Measurements from ENCODE around the gene XRCC4. TPM values are rescaled to one million over a fixed set of nuclear protein-coding genes. Genes with fewer than 3 reads are reported as not detected.

The XRCC4 gene
- total and polyA plus RNA-seq, 9 donors: 1.5 to 4.7 (median 3.2) TPM

DNA sequence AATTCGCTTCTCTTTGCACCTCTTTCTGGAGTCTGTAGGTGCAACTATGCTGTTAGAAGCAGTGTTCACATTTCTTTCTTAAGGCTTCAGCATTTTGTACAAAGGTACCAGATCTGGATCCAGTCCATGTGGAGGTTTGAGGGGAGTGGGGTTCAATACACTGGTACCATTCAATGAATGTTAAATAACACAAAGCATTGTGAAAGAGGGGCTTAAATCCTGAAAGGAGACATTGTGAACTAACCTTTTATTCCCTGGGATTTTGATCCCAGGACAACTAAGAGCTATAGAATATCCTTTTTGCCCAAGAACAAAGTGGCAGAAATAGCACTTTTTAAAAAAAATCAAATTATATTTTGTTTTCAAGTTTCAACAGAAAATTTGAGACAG, 286.5 kb downstream of the XRCC4 start:
- no peak for DNase-seq
- TF ChIP-seq, protein P1, sequence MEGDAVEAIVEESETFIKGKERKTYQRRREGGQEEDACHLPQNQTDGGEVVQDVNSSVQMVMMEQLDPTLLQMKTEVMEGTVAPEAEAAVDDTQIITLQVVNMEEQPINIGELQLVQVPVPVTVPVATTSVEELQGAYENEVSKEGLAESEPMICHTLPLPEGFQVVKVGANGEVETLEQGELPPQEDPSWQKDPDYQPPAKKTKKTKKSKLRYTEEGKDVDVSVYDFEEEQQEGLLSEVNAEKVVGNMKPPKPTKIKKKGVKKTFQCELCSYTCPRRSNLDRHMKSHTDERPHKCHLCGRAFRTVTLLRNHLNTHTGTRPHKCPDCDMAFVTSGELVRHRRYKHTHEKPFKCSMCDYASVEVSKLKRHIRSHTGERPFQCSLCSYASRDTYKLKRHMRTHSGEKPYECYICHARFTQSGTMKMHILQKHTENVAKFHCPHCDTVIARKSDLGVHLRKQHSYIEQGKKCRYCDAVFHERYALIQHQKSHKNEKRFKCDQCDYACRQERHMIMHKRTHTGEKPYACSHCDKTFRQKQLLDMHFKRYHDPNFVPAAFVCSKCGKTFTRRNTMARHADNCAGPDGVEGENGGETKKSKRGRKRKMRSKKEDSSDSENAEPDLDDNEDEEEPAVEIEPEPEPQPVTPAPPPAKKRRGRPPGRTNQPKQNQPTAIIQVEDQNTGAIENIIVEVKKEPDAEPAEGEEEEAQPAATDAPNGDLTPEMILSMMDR (IDR thresholded peaks at IDR 0.05): no peak
- TF ChIP-seq POLR2A (IDR thresholded peaks at IDR 0.05): no peak
- no peak for TF ChIP-seq EP300 (IDR thresholded peaks at IDR 0.05)
- H3K4me3 ChIP-seq: no peak overlapping the region
- H3K27me3 ChIP-seq: no peaks in the 10 kb centered on the region
- no peaks in the 10 kb centered on the region for H3K9me3 ChIP-seq
- H3K4me1 ChIP-seq (ENCODE audit: insufficient read depth): no peaks in the 10 kb centered on the region
- intact Hi-C loops (cut with DNase I): no loop called here
- H3K27ac ChIP-seq: no peak overlapping the region
- no peaks in the 10 kb centered on the region for H3K36me3 ChIP-seq
- 93 to 98% (median 96%) methylated on average over 1 of the region's 1 CpG for WGBS, 3 donors

DNA sequence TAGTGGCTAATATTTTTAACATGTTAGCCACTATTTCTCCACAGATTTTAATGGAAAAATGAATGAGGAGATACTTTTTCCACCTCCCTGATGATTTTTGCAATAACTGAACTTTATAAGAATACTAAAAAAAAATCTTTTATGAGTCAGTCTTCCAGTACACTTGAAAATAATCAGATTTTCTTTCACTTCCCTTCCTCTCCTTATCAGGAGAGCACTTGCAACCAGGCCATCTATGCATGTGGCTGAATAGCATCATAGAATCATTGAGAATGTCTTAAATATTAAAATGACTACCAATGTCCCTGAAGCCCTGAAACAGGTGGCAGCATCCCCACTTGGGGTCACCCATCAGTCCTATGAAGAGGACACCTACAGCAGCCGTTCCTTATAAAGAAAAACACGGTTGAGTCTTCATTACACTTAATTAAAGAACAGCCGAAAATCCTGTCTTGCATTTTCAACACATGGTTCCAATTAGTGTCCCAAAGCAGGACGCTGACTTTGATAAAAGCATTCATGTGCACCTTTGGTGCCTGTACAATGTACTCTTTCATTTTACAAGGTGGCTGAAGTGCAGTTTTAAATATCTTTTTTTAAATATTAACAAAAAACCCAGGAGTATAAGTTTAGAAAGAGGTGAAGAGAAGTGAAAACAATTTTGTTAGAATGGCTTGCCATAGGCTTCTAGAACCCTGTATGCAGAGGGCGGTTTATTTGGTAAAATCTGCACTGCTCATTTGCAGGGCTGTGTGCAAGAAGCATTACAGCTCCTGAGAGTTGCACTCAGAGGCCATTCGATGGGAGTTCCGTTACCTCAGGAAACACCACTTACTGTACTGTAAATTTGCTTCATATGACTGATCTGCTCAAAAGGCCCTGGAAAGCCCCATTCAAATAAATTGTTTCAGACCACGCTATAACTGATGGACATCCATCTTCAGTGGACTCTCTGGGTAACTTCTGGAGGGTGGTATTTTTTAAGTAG, 287.3 kb downstream of the XRCC4 start:
- TF ChIP-seq POLR2A (IDR thresholded peaks at IDR 0.05) (no peak), EP300 (IDR thresholded peaks at IDR 0.05) (no peak)
- TF ChIP-seq, protein P1 (IDR thresholded peaks at IDR 0.05): no peak
- 70 to 78% (median 76%) methylated on average over 8 of the region's 8 CpGs for WGBS, 3 donors

DNA sequence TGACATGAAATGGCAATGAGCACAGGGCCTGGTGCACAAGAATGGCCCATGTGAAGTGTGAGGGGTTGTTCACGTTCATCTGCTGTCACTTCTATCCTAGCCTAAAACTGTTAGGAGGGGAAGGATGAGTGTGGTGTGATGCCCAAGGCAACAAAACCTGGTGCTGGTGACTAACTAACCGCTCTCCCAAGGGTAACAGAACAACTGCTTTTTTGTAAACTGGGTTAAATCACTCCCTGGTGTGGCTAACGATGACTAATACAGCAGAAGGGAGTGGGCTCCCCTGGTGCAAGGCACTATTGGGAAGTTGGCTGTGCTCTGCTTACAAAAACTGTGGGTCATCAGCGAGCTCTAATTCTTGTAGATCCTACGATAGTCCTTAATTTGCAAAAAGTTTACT, 291.0 kb downstream of the XRCC4 start:
- WGBS, 3 donors: 87 to 91% (median 90%) methylated on average over 5 of the region's 5 CpGs
- DNase-seq: no peak
- H3K4me3 ChIP-seq: no peak overlapping the region
- intact Hi-C loops (cut with DNase I): no loop called here
- no peaks in the 10 kb centered on the region for H3K36me3 ChIP-seq
- TF ChIP-seq EP300 (IDR thresholded peaks at IDR 0.05): no peak
- no peak for TF ChIP-seq POLR2A (IDR thresholded peaks at IDR 0.05)
- TF ChIP-seq, protein P1 (IDR thresholded peaks at IDR 0.05): no peak
- H3K27me3 ChIP-seq: no peaks in the 10 kb centered on the region
- no peaks in the 10 kb centered on the region for H3K9me3 ChIP-seq
- H3K4me1 ChIP-seq (ENCODE audit: insufficient read depth): peaks cover 2% of the 10 kb centered on the region
- H3K27ac ChIP-seq: no peak overlapping the region

More for the DNA sequence above, 287.3 kb downstream of the XRCC4 start:
- DNase-seq: no peak
- H3K9me3 ChIP-seq: no peaks in the 10 kb centered on the region
- no peaks in the 10 kb centered on the region for H3K27me3 ChIP-seq
- no peak overlapping the region for H3K27ac ChIP-seq
- intact Hi-C loops (cut with DNase I): no loop called here
- H3K36me3 ChIP-seq: no peaks in the 10 kb centered on the region
- no peak overlapping the region for H3K4me3 ChIP-seq
- H3K4me1 ChIP-seq (ENCODE audit: insufficient read depth): no peaks in the 10 kb centered on the region

- no peak for DNase-seq
- Histone ChIP-seq H3K4me3 (no peak overlapping the region), H3K36me3 (no peaks in the 10 kb centered on the region), H3K27ac (no peak overlapping the region), H3K27me3 (no peaks in the 10 kb centered on the region), H3K9me3 (no peaks in the 10 kb centered on the region), H3K4me1 (ENCODE audit: insufficient read depth) (peaks cover 2% of the 10 kb centered on the region)
- TF ChIP-seq, protein P1 (IDR thresholded peaks at IDR 0.05): no peak
- TF ChIP-seq EP300 (IDR thresholded peaks at IDR 0.05): no peak
- no peak for TF ChIP-seq POLR2A (IDR thresholded peaks at IDR 0.05)
- 72 to 79% (median 78%) methylated on average over 3 of the region's 3 CpGs for WGBS, 3 donors
- intact Hi-C loops (cut with DNase I): no loop called here
Measured at GRCh38 chr5:83368835-83369234, 291.5 kb downstream of the XRCC4 start.
